GM18517 (cell line): ENCODE data around the gene HDAC8.

Experiments
- ATAC-seq: cut with Tn5 transposase; IDR thresholded peaks from one replicate; pipeline ENCODE4 v1.9.1; 2021; ENCODE audit warnings: mild to moderate bottlenecking, moderate library complexity; ENCODE audit not compliant: unreplicated experiment

HDAC8 gene

DNA sequence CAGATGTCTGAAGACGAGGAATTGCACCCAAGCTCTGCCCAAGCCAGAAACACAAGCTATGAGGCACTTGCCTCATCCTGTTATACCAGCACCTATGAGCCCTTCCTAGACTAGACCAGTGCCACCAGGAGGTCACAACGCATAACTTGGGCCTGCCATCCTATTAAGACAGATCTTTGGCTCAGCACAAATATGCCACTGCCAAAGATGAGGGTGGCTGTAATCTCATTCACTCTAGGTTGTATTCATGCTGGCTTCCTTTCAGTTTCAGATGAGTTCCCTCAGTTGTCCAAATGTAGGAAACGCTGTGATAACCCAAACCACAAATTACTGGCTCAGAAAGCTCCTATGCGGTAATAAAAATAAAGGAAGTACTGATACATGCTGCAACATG is 190.4 kb downstream of the HDAC8 start:
- no peak for ATAC-seq

- ATAC-seq: no peak
Measured at GRCh38 chrX:72381439-72382201, 191.0 kb downstream of the HDAC8 start.

GRCh38 chrX:72376124-72376523 is 196.5 kb downstream of the HDAC8 start:
- ATAC-seq: no peak

DNA sequence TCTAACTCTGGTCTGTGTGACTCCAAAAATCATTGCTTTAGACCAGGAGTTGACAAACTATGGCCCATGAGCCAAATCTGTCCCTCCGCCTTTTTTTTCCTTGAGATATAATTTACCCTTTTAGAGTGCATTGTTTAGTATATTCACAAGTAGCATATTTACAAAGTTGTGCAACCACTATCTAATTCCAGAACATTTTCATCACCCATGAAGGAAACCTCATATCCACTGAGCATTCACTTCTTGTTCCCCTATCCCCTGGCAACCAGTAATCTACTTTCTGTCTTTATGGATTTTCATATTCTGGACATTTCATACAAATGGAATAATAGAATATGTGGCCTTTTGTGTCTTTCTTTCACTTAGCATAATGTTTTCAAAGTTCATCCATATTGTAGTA is 199.5 kb downstream of the HDAC8 start:
- ATAC-seq: no peak

- no peak for ATAC-seq
Measured at GRCh38 chrX:72372735-72373134, 199.9 kb downstream of the HDAC8 start.

- ATAC-seq: peak; percentile 56
Measured at GRCh38 chrX:72371405-72371804, 201.2 kb downstream of the HDAC8 start.

- ATAC-seq: no peak
Measured at GRCh38 chrX:72368796-72369195, 203.8 kb downstream of the HDAC8 start.

DNA sequence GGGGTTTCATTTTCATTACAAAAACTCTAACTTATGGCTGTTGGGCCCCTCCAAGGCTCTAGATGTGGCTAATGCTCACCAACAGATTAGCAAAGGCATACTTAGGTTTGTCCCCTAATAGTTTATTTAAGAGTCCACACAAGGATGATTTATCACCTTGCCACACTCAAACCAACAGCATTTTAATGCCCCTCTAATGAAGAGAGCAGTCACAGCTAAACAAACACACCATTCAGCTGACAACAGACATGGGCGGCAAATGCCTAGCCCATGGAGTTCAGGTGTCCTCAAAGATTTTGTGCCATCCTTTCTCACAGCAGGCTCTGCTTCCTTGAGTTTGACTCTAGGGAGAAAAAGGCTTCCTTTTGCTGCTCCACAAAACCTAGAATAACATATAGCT is 205.1 kb downstream of the HDAC8 start:
- no peak for ATAC-seq

- ATAC-seq: no peak
Measured at GRCh38 chrX:72366701-72367454, 205.8 kb downstream of the HDAC8 start.

- no peak for ATAC-seq
Measured at GRCh38 chrX:72366178-72366577, 206.5 kb downstream of the HDAC8 start.

- ATAC-seq: no peak
Measured at GRCh38 chrX:72365126-72365525, 207.5 kb downstream of the HDAC8 start.

- ATAC-seq: no peak
Measured at GRCh38 chrX:72360326-72360725, 212.3 kb downstream of the HDAC8 start.

DNA sequence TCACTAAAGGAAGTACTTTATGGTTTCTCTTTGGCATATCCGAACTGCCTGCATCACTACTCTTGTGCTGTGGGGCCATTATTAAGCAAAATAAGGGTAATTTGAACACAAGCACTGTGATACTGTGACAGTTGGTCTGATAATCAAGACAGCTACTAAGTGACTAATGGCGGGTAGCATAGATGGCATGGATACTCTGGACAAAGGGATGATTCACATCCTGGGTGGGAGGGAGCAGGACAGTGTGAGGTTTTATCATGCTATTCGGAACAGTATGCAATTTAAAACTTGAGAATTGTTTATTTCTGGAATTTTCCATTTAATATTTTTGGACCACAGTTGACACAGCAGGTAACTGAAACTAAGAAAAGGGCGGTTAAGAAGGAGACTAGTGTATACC is 214.3 kb downstream of the HDAC8 start:
- ATAC-seq: no peak

- ATAC-seq: no peak
Measured at GRCh38 chrX:72352786-72353185, 219.9 kb downstream of the HDAC8 start.

GRCh38 chrX:72351606-72352334 is 220.9 kb downstream of the HDAC8 start:
- no peak for ATAC-seq

GRCh38 chrX:72349190-72349589 is 223.5 kb downstream of the HDAC8 start:
- ATAC-seq: peak; percentile 92

DNA sequence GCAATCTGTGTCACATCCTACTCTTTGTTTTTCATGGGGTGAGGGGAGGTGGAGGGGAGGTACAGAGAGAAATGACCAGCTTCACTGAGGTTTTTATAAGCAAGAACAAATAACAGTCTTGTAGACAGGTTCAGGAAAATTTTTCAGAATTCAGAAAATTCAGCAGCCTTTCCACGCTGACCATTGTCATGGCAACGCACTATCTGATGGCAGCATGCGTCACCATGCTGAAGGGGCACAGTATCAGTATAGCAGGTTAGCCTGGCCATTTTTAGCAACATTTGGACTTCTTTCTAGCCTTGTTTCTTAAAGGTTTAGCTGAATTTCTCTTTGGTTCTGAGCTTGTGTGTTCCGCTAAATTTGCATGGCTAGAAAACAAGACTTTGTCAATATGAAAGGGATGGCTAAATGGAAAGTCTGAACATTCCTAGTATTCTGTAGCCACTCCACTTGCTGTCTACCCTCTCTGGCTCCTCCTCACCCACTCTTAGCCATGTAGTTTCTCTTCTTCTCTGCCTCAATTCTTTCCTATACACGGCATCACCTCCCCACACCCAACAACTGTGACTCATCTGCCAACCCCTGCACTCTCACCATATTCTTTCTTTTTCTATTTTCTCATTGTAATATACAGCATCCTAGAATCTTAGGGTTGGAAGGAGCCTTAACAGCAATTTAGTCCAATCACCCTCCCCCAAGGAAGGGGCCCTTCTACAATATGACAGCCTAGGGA is 224.2 kb downstream of the HDAC8 start:
- ATAC-seq: no peak

GRCh38 chrX:72347366-72347765 is 225.3 kb downstream of the HDAC8 start:
- ATAC-seq: no peak

- ATAC-seq: no peak
Measured at GRCh38 chrX:72346302-72346949, 226.2 kb downstream of the HDAC8 start.

DNA sequence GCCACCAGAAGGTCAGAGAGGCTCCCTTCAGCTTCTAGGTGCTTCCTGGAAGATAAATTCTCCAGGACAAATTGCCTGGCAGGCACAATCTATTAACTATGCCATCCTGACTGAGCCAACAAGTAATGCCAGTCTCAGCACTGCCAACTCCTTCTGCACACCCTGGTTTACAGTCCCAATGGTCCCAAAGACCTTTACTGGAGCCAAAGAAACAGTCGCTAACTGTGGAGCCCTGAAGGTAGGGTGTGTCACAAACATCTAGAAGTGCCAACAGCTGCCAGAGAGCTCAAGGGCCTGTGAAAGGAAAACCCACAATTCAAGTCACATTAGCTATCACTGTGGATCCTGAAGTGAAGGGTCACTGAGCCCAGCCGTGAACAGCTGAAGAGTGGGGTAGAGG is 232.0 kb downstream of the HDAC8 start:
- ATAC-seq: no peak

- no peak for ATAC-seq
Measured at GRCh38 chrX:72340041-72340440, 232.6 kb downstream of the HDAC8 start.
